NT2/D1 (cell line): Measurements from ENCODE around the gene GPS1.

Experiments used
- YY1 ChIP-seq: IDR thresholded peaks from 2 replicates; pipeline ENCODE4 v1.6.1; 2011; ENCODE audit not compliant: insufficient read length, insufficient read depth
- ZNF274 ChIP-seq: IDR thresholded peaks from 2 replicates; pipeline ENCODE4 v1.6.1; 2011; ENCODE audit warnings: mild to moderate bottlenecking, low read depth, low read length

DNA sequence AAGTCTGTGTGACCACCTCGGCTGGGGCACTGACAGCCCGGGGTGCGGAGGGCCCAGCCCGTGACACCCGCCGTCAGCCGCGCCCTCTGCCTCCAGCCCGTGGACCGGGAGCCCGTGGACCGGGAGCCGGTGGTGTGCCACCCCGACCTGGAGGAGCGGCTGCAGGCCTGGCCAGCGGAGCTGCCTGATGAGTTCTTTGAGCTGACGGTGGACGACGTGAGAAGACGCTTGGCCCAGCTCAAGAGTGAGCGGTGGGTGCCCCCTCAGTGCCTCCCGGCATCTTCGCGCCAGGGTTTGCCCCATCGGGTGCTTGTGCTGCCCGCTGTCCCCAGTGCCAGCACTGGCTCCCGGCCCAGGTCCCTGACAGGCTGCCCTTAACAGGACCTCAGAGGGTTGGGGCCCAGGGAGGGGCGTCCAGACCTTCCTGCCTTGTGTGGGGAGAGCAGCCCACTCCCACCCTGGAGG, 42.7 kb upstream of the GPS1 start:
- no peak for TF ChIP-seq ZNF274
- TF ChIP-seq YY1: no peak
